Neural cell (in vitro differentiated cells): ENCODE results near the gene PPM1H. TPM values are rescaled to one million over a fixed set of nuclear protein-coding genes. Genes with fewer than 3 reads are reported as not detected.

Experiments used
- H2AFZ ChIP-seq: fragments of 200-600, 300-800 bp; sonication (generic), shearing (Covaris generic); 2 replicates; pipeline ENCODE4 v1.6.0; 2014; ENCODE audit warnings: low read depth, mild to moderate bottlenecking, antibody characterized with exemption, low read length, moderate library complexity
- H3F3A ChIP-seq: fragments of 200-600 bp; shearing (Covaris generic); 2 replicates; pipeline ENCODE4 v1.6.1; 2016; ENCODE audit warnings: mild to moderate bottlenecking, moderate library complexity, mixed read lengths, antibody characterized with exemption, low read length; ENCODE audit not compliant: insufficient read depth, poor library complexity, severe bottlenecking
- H3K27ac ChIP-seq: fragments of 200-600, 300-800 bp; sonication (generic), shearing (Covaris generic); 2 replicates; pipeline ENCODE4 v1.5.1; 2014; ENCODE audit warnings: mild to moderate bottlenecking, low read length, moderate library complexity
- H3K27me3 ChIP-seq: fragments of 300-800, 200-600 bp; sonication (generic), shearing (Covaris generic); 2 replicates; pipeline ENCODE4 v1.6.0; 2014; ENCODE audit warnings: mild to moderate bottlenecking, low read depth, low read length, moderate library complexity; ENCODE audit not compliant: insufficient read depth
- H3K36me3 ChIP-seq: fragments of 300-800, 200-600 bp; sonication (generic), shearing (Covaris generic); 2 replicates; pipeline ENCODE4 v1.5.1; 2014; ENCODE audit warnings: mild to moderate bottlenecking, antibody characterized with exemption, low read length, moderate library complexity; ENCODE audit not compliant: insufficient read depth
- H3K4me2 ChIP-seq: fragments of 300-800, 200-600 bp; sonication (generic), shearing (Covaris generic); 2 replicates; pipeline ENCODE4 v1.6.0; 2014; ENCODE audit warnings: mild to moderate bottlenecking, low read length
- H3K4me3 ChIP-seq: fragments of 300-800, 200-600 bp; sonication (generic), shearing (Covaris generic); 2 replicates; pipeline ENCODE4 v1.5.1; 2014; ENCODE audit warnings: mild to moderate bottlenecking, low read length, moderate library complexity
- H3K79me2 ChIP-seq: fragments of 200-600 bp; shearing (Covaris generic); replicated peaks from 2 replicates; pipeline ENCODE4 v1.6.0; 2014; ENCODE audit warnings: mild to moderate bottlenecking, low read length, moderate library complexity; ENCODE audit not compliant: insufficient read depth
- H3K9ac ChIP-seq: fragments of 300-800, 200-600 bp; sonication (generic), shearing (Covaris generic); 2 replicates; pipeline ENCODE4 v1.6.1; 2016; ENCODE audit warnings: mild to moderate bottlenecking, low read length, mixed read lengths
- H3K9me2 ChIP-seq: fragments of 200-600 bp; shearing (Covaris generic); 2 replicates; pipeline ENCODE4 v1.6.1; 2016; ENCODE audit warnings: mild to moderate bottlenecking, low read length, mixed read lengths; ENCODE audit not compliant: insufficient read depth
- H3K9me3 ChIP-seq: fragments of 200-600, 300-800 bp; sonication (generic), shearing (Covaris generic); 2 replicates; pipeline ENCODE4 v1.6.1; 2016; ENCODE audit warnings: mild to moderate bottlenecking, mixed run types, low read length, moderate library complexity, mixed read lengths
- H4K20me1 ChIP-seq: fragments of 200-600 bp; shearing (Covaris generic); 2 replicates; pipeline ENCODE4 v1.6.1; 2016; ENCODE audit warnings: mild to moderate bottlenecking, mixed run types; ENCODE audit not compliant: insufficient read depth
- CTCF ChIP-seq: fragments of 450-650 bp; IDR thresholded peaks from 2 replicates; pipeline ENCODE4 v1.5.1; 2014; ENCODE audit warnings: antibody characterized with exemption, mild to moderate bottlenecking, moderate library complexity; ENCODE audit not compliant: poor library complexity, severe bottlenecking
- EP300 ChIP-seq: fragments of 450-650 bp; conservative IDR thresholded peaks from 2 replicates; pipeline ENCODE4 v1.6.1; 2014; ENCODE audit warnings: antibody characterized with exemption, mild to moderate bottlenecking, moderate library complexity; ENCODE audit not compliant: poor library complexity, severe bottlenecking
- EZH2 ChIP-seq: fragments of 200-600, 300-800 bp; shearing (Covaris generic), sonication (generic); IDR thresholded peaks from 2 replicates; pipeline ENCODE4 v1.6.1; 2014; ENCODE audit warnings: antibody characterized with exemption, low read length, borderline replicate concordance, mild to moderate bottlenecking; ENCODE audit not compliant: insufficient read depth, poor library complexity, severe bottlenecking
- MXI1 ChIP-seq: fragments of 450-650 bp; conservative IDR thresholded peaks from 2 replicates; pipeline ENCODE4 v1.6.1; 2014; ENCODE audit warnings: antibody characterized with exemption, mild to moderate bottlenecking; ENCODE audit not compliant: poor library complexity, severe bottlenecking
- POLR2AphosphoS5 ChIP-seq: IDR thresholded peaks from 2 replicates; pipeline ENCODE4 v1.6.1; 2012
- RAD21 ChIP-seq: fragments of 450-650 bp; conservative IDR thresholded peaks from 2 replicates; pipeline ENCODE4 v1.6.1; 2014; ENCODE audit warnings: antibody characterized with exemption, mild to moderate bottlenecking, moderate library complexity
- SMC3 ChIP-seq: fragments of 450-650 bp; conservative IDR thresholded peaks from 2 replicates; pipeline ENCODE4 v1.6.1; 2014; ENCODE audit warnings: antibody characterized with exemption, mild to moderate bottlenecking, moderate library complexity; ENCODE audit not compliant: poor library complexity
- TAF1 ChIP-seq: IDR thresholded peaks from 2 replicates; pipeline ENCODE4 v1.6.1; 2012; ENCODE audit warnings: low read depth
- polyA plus RNA-seq: library from polyadenylated mRNA; depleted of rRNA; stranded (reverse); fragments of >200 nt; gene quantifications from 2 replicates; pipeline ENCODE4 v1.2.3, GENCODE V29; 2014
- TF ChIP-seq, protein P1 (sequence below): IDR thresholded peaks from 2 replicates; pipeline ENCODE4 v1.6.1; 2012; ENCODE audit warnings: borderline replicate concordance

Gene PPM1H
- polyA plus RNA-seq, 1 donor from 2014 or later = 3.9 TPM

DNA sequence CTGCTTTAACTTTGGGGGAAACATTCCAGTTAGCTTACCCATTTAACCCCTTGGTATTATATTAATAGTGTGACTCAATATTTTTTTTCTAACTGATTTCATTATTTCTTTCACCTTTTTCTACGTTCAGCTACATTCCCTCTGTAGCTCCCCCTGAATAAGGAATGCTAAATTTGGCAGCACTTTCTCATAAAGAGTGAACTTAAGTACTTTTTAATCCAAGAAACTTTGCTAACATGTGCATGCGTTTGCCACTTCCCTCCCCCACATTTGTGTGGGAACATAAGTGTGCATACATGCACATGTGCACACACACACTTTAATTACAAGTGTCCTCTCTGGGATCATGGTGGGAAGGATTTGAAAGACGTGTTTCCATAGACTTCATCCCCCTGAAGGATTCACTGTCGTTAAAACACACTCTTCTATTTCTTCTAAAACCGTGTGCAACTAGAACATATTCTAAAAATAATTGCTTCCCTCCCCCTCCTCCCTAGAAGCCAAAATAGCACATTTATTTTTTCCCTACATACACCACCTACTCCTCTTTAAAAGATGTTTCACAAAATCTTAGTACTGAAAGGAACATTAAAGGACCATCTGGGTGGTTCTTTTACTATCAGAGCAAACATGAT, 142.6 kb downstream of the PPM1H start:
- H4K20me1 ChIP-seq = no peaks in the 10 kb centered on the region
- H3K9me2 ChIP-seq = no peaks in the 10 kb centered on the region
- no peak overlapping the region for H3K9ac ChIP-seq
- H3K36me3 ChIP-seq = no peaks in the 10 kb centered on the region
- H3K4me2 ChIP-seq = no peak overlapping the region
- H3K4me3 ChIP-seq = no peak overlapping the region
- H2AFZ ChIP-seq = no peak overlapping the region
- H3K9me3 ChIP-seq = no peaks in the 10 kb centered on the region
- H3F3A ChIP-seq = no peaks in the 10 kb centered on the region
- H3K27ac ChIP-seq = no peak overlapping the region
- no peaks in the 10 kb centered on the region for H3K79me2 ChIP-seq
- TF ChIP-seq EZH2 (no peak), MXI1 (no peak), POLR2AphosphoS5 (no peak), TAF1 (no peak), RAD21 (no peak), CTCF (no peak), EP300 (no peak), SMC3 (no peak)
- TF ChIP-seq, protein P1, sequence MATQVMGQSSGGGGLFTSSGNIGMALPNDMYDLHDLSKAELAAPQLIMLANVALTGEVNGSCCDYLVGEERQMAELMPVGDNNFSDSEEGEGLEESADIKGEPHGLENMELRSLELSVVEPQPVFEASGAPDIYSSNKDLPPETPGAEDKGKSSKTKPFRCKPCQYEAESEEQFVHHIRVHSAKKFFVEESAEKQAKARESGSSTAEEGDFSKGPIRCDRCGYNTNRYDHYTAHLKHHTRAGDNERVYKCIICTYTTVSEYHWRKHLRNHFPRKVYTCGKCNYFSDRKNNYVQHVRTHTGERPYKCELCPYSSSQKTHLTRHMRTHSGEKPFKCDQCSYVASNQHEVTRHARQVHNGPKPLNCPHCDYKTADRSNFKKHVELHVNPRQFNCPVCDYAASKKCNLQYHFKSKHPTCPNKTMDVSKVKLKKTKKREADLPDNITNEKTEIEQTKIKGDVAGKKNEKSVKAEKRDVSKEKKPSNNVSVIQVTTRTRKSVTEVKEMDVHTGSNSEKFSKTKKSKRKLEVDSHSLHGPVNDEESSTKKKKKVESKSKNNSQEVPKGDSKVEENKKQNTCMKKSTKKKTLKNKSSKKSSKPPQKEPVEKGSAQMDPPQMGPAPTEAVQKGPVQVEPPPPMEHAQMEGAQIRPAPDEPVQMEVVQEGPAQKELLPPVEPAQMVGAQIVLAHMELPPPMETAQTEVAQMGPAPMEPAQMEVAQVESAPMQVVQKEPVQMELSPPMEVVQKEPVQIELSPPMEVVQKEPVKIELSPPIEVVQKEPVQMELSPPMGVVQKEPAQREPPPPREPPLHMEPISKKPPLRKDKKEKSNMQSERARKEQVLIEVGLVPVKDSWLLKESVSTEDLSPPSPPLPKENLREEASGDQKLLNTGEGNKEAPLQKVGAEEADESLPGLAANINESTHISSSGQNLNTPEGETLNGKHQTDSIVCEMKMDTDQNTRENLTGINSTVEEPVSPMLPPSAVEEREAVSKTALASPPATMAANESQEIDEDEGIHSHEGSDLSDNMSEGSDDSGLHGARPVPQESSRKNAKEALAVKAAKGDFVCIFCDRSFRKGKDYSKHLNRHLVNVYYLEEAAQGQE = no peak
- H3K27me3 ChIP-seq = no peaks in the 10 kb centered on the region

- Histone ChIP-seq H3K36me3 (no peaks in the 10 kb centered on the region), H3K4me3 (no peak overlapping the region), H3K9ac (no peak overlapping the region), H3K79me2 (no peaks in the 10 kb centered on the region), H4K20me1 (no peaks in the 10 kb centered on the region), H2AFZ (no peak overlapping the region), H3F3A (no peaks in the 10 kb centered on the region), H3K9me2 (no peaks in the 10 kb centered on the region), H3K4me2 (no peak overlapping the region), H3K27me3 (no peaks in the 10 kb centered on the region), H3K9me3 (no peaks in the 10 kb centered on the region), H3K27ac (no peak overlapping the region)
- TF ChIP-seq EZH2 = no peak
- TF ChIP-seq POLR2AphosphoS5 = no peak
- TF ChIP-seq CTCF = no peak
- TF ChIP-seq SMC3 = no peak
- no peak for TF ChIP-seq TAF1
- TF ChIP-seq, protein P1 = no peak
- TF ChIP-seq RAD21 = no peak
- TF ChIP-seq EP300 = no peak
- no peak for TF ChIP-seq MXI1
Measured at GRCh38 chr12:62789851-62790250, 145.1 kb downstream of the PPM1H start.
